HEK293T (cell line): ENCODE measurements around the gene HCN2.

Experiments used
- CTCF ChIA-PET: fragments of 350-600 bp; formaldehyde crosslinking; extraction: SDS; loops from one replicate; lab custom pipeline; 2021; ENCODE audit warnings: antibody characterized with exemption, inconsistent platforms; lab: Yijun Ruan, JAX
- POLR2A ChIA-PET: fragments of 350-600 bp; formaldehyde crosslinking; extraction: SDS; loops from one replicate; lab custom pipeline; 2020; ENCODE audit warnings: antibody characterized with exemption, inconsistent platforms; lab: Yijun Ruan, JAX
- DNase-seq: peaks from one replicate; pipeline ENCODE4 v3.0.0; 2012; ENCODE audit warnings: mixed read lengths; ENCODE audit errors: extremely low spot score
- ARNT ChIP-seq: fragments of 450-650 bp; IDR thresholded peaks from 2 replicates; pipeline ENCODE4 v1.6.1; 2017; ENCODE audit warnings: mild to moderate bottlenecking
- BHLHE40 ChIP-seq: fragments of 450-650 bp; IDR thresholded peaks from 2 replicates; pipeline ENCODE4 v1.6.1; 2016; ENCODE audit warnings: mild to moderate bottlenecking, moderate library complexity, borderline replicate concordance
- CTBP1 ChIP-seq: fragments of 450-650 bp; IDR thresholded peaks from 2 replicates; pipeline ENCODE4 v1.6.1; 2016; ENCODE audit warnings: borderline replicate concordance
- ELF4 ChIP-seq: fragments of 450-650 bp; IDR thresholded peaks from 2 replicates; pipeline ENCODE4 v1.6.1; 2017; ENCODE audit warnings: antibody characterized with exemption
- FOXA1 ChIP-seq: fragments of 450-650 bp; IDR thresholded peaks from 2 replicates; pipeline ENCODE4 v1.6.1; 2016; ENCODE audit warnings: mild to moderate bottlenecking
- FOXK2 ChIP-seq: fragments of 450-650 bp; IDR thresholded peaks from 2 replicates; pipeline ENCODE4 v1.6.1; 2016; ENCODE audit warnings: mild to moderate bottlenecking
- FOXM1 ChIP-seq: fragments of 450-650 bp; IDR thresholded peaks from 2 replicates; pipeline ENCODE4 v1.6.1; 2017; ENCODE audit warnings: mild to moderate bottlenecking, borderline replicate concordance
- HDGF ChIP-seq: fragments of 450-650 bp; IDR thresholded peaks from 2 replicates; pipeline ENCODE4 v1.6.1; 2017; ENCODE audit warnings: antibody characterized with exemption, borderline replicate concordance
- L3MBTL2 ChIP-seq: fragments of 450-650 bp; conservative IDR thresholded peaks from 2 replicates; pipeline ENCODE4 v1.6.1; 2016; ENCODE audit warnings: mild to moderate bottlenecking
- LEF1 ChIP-seq: fragments of 450-650 bp; IDR thresholded peaks from 2 replicates; pipeline ENCODE4 v1.6.1; 2017; ENCODE audit warnings: mild to moderate bottlenecking, borderline replicate concordance
- NFRKB ChIP-seq: fragments of 450-650 bp; IDR thresholded peaks from 2 replicates; pipeline ENCODE4 v1.6.1; 2016; ENCODE audit warnings: mild to moderate bottlenecking, moderate library complexity
- PKNOX1 ChIP-seq: fragments of 450-650 bp; IDR thresholded peaks from 2 replicates; pipeline ENCODE4 v1.6.1; 2016
- SP1 ChIP-seq: fragments of 450-650 bp; IDR thresholded peaks from 2 replicates; pipeline ENCODE4 v1.6.1; 2017
- SUZ12 ChIP-seq: fragments of 450-650 bp; IDR thresholded peaks from 2 replicates; pipeline ENCODE4 v1.6.1; 2016; ENCODE audit warnings: mild to moderate bottlenecking
- TARDBP ChIP-seq: fragments of 450-650 bp; IDR thresholded peaks from 2 replicates; pipeline ENCODE4 v1.6.1; 2016
- ZNF384 ChIP-seq: fragments of 450-650 bp; IDR thresholded peaks from 2 replicates; pipeline ENCODE4 v1.6.1; 2016

The HCN2 gene

GRCh38 chr19:656751-657559 is 67.3 kb downstream of the HCN2 start:
- ChIA-PET CTCF (no interaction called here), POLR2A (no interaction called here)
- DNase-seq: no peak
- no peak for TF ChIP-seq BHLHE40

- TF ChIP-seq FOXA1 (no peak), LEF1 (no peak), PKNOX1 (no peak), CTBP1 (no peak), NFRKB (no peak), SP1 (no peak), ZNF384 (no peak)
- no peak for DNase-seq
- ChIA-PET POLR2A (no interaction called here), CTCF (no interaction called here)
Measured at GRCh38 chr19:657611-658010, 67.9 kb downstream of the HCN2 start.

- DNase-seq: no peak
- ChIA-PET POLR2A (no interaction called here), CTCF (no interaction called here)
- TF ChIP-seq SUZ12: no peak
- TF ChIP-seq FOXM1: no peak
- TF ChIP-seq FOXA1: no peak
- no peak for TF ChIP-seq FOXK2
- no peak for TF ChIP-seq SP1
- no peak for TF ChIP-seq PKNOX1
- TF ChIP-seq LEF1: no peak
- no peak for TF ChIP-seq CTBP1
- no peak for TF ChIP-seq ELF4
- no peak for TF ChIP-seq BHLHE40
- TF ChIP-seq TARDBP: no peak
- no peak for TF ChIP-seq L3MBTL2
- no peak for TF ChIP-seq ARNT
Measured at GRCh38 chr19:658059-658839, 68.6 kb downstream of the HCN2 start.

- POLR2A ChIA-PET: no interaction called here
- DNase-seq: no peak
- TF ChIP-seq ZNF384 (no peak), NFRKB (no peak), ARNT (no peak), FOXA1 (no peak), CTBP1 (no peak), SP1 (no peak)
- CTCF ChIA-PET: no interaction called here
Measured at GRCh38 chr19:658916-659839, 69.5 kb downstream of the HCN2 start.

GRCh38 chr19:660793-661426 is 71.2 kb downstream of the HCN2 start:
- DNase-seq: no peak
- ChIA-PET CTCF (no interaction called here), POLR2A (interaction anchor here (1.0 kb wide), 1 partner anchor 18 kb away, joined by 3 read pairs; no protein-coding TSS in a partner anchor)
- TF ChIP-seq ELF4: no peak
- no peak for TF ChIP-seq FOXM1
- TF ChIP-seq PKNOX1: no peak
- TF ChIP-seq SP1: no peak
- TF ChIP-seq ZNF384: no peak
- no peak for TF ChIP-seq L3MBTL2
- TF ChIP-seq HDGF: no peak
- no peak for TF ChIP-seq SUZ12
- TF ChIP-seq FOXA1: no peak
- TF ChIP-seq FOXK2: no peak
- TF ChIP-seq CTBP1: no peak
- TF ChIP-seq ARNT: no peak
- no peak for TF ChIP-seq LEF1
- no peak for TF ChIP-seq TARDBP
- no peak for TF ChIP-seq NFRKB
